Measurements from ENCODE around the gene PROX1. TPM values are rescaled to one million over a fixed set of nuclear protein-coding genes. Genes with fewer than 3 reads are reported as not detected.
A peak's percentile ranks its signal among the peaks of the same experiment; 100 is the strongest.

PROX1 gene
- total RNA-seq, 1 experiment from 2014 or later = 3.8 TPM

- no peaks in the 10 kb centered on the region for H3K27me3 Mint-ChIP-seq (ENCODE audit: low read depth)
- H3K36me3 Mint-ChIP-seq = no peaks in the 10 kb centered on the region
- peaks cover 4% of the 10 kb centered on the region for H3K9me3 Mint-ChIP-seq
- no peak for DNase-seq (ENCODE audit: low spot score)
- no peak for ATAC-seq
- CTCF ChIA-PET = interaction anchor here (0.6 kb wide), 1 partner anchor 31 kb away, joined by 3 read pairs; no protein-coding TSS in a partner anchor
- H3K27ac Mint-ChIP-seq = no peak overlapping the region
- POLR2A ChIA-PET = no interaction called here
- peaks cover 29% of the 10 kb centered on the region for H3K4me1 Mint-ChIP-seq
- TF ChIP-seq ZNF121 (CRISPR knock-in tag; IDR thresholded peaks at IDR 0.05) (no peak), USF1 (CRISPR knock-in tag; IDR thresholded peaks at IDR 0.05) (no peak), ATF1 (CRISPR knock-in tag; IDR thresholded peaks at IDR 0.05) (no peak), ATF6 (CRISPR knock-in tag; IDR thresholded peaks at IDR 0.05) (no peak), CREM (CRISPR knock-in tag; IDR thresholded peaks at IDR 0.05) (no peak)
- no peak overlapping the region for H3K4me3 Mint-ChIP-seq
Measured at GRCh38 chr1:214076708-214077065, 88.9 kb downstream of the PROX1 start.

- Mint-ChIP-seq H3K4me1 (peaks cover 24% of the 10 kb centered on the region), H3K27me3 (ENCODE audit: low read depth) (no peaks in the 10 kb centered on the region), H3K36me3 (no peaks in the 10 kb centered on the region), H3K27ac (no peak overlapping the region), H3K9me3 (peaks cover 18% of the 10 kb centered on the region), H3K4me3 (no peak overlapping the region)
- TF ChIP-seq TP53 (CRISPR knock-in tag; IDR thresholded peaks at IDR 0.05) (no peak), SP1 (CRISPR knock-in tag; conservative IDR thresholded peaks at IDR 0.05) (no peak), FOXK1 (CRISPR knock-in tag; IDR thresholded peaks at IDR 0.05) (no peak), MXD4 (CRISPR knock-in tag; IDR thresholded peaks at IDR 0.05; ENCODE audit: borderline replicate concordance) (no peak), AR (CRISPR knock-in tag; IDR thresholded peaks at IDR 0.05) (no peak), ZSCAN18 (CRISPR knock-in tag; IDR thresholded peaks at IDR 0.05) (no peak), TEAD4 (CRISPR knock-in tag; IDR thresholded peaks at IDR 0.05) (no peak), ZNF512 (CRISPR knock-in tag; IDR thresholded peaks at IDR 0.05; ENCODE audit: borderline replicate concordance) (no peak), NR1H2 (CRISPR knock-in tag; IDR thresholded peaks at IDR 0.05) (no peak), RORB (CRISPR knock-in tag; IDR thresholded peaks at IDR 0.05) (no peak), FOXJ3 (CRISPR knock-in tag; IDR thresholded peaks at IDR 0.05; ENCODE audit: borderline replicate concordance) (no peak), ZNF232 (CRISPR knock-in tag; IDR thresholded peaks at IDR 0.05) (no peak), ZBTB21 (CRISPR knock-in tag; IDR thresholded peaks at IDR 0.05; ENCODE audit: borderline replicate concordance) (no peak), NFATC4 (CRISPR knock-in tag; IDR thresholded peaks at IDR 0.05) (no peak), CBFB (CRISPR knock-in tag; IDR thresholded peaks at IDR 0.05; ENCODE audit: low read depth) (no peak), E2F4 (CRISPR knock-in tag; IDR thresholded peaks at IDR 0.05; ENCODE audit: borderline replicate concordance, low read depth) (no peak)
- ChIA-PET CTCF (no interaction called here), POLR2A (no interaction called here)
- no peak for DNase-seq (ENCODE audit: low spot score)
- peak; percentile 64; the same call in 1 of the 2 replicates for ATAC-seq
Measured at GRCh38 chr1:214078950-214079349, 91.2 kb downstream of the PROX1 start.

Data from WTC11 (cell line).